HG02938 (cell line): ENCODE results near the gene FZD4.
"Not testable (repeated sequence)": the region's sequence is repeated elsewhere in the genome, so short reads cannot be mapped to it uniquely, and the experiment has no call there.

Experiments
- ATAC-seq: cut with Tn5 transposase; IDR thresholded peaks from one replicate; pipeline ENCODE4 v1.9.1; 2021; ENCODE audit warnings: mild to moderate bottlenecking, moderate library complexity; ENCODE audit not compliant: unreplicated experiment

Gene FZD4

GRCh38 chr11:86916330-86916729 is 38.9 kb downstream of the FZD4 start:
- no peak for ATAC-seq

- ATAC-seq = not testable (repeated sequence)
Observed at GRCh38 chr11:86915850-86916249, 39.3 kb downstream of the FZD4 start.

- ATAC-seq = no peak
Observed at GRCh38 chr11:86914865-86915519, 40.2 kb downstream of the FZD4 start.

- no peak for ATAC-seq
Observed at GRCh38 chr11:86912238-86912637, 43.0 kb downstream of the FZD4 start.

GRCh38 chr11:86910592-86910991 is 44.6 kb downstream of the FZD4 start:
- no peak for ATAC-seq

GRCh38 chr11:86906198-86906597 is 49.0 kb downstream of the FZD4 start:
- no peak for ATAC-seq

GRCh38 chr11:86905252-86905651 is 49.9 kb downstream of the FZD4 start:
- ATAC-seq = no peak

GRCh38 chr11:86904001-86904400 is 51.2 kb downstream of the FZD4 start:
- ATAC-seq = no peak

- no peak for ATAC-seq
Observed at GRCh38 chr11:86902345-86902744, 52.9 kb downstream of the FZD4 start.

- no peak for ATAC-seq
Observed at GRCh38 chr11:86901599-86901998, 53.6 kb downstream of the FZD4 start.

GRCh38 chr11:86900162-86900561 is 55.0 kb downstream of the FZD4 start:
- no peak for ATAC-seq

GRCh38 chr11:86898689-86899088 is 56.5 kb downstream of the FZD4 start:
- ATAC-seq = no peak

GRCh38 chr11:86896441-86896841 is 58.8 kb downstream of the FZD4 start:
- no peak for ATAC-seq
